Neural progenitor cell (in vitro differentiated cells): Measurements from ENCODE around the gene SLC35G2.

ENCODE experiments used
- CTCF ChIP-seq: fragments of 200-600 bp; sonication (generic); IDR thresholded peaks from 2 replicates; pipeline ENCODE4 v1.5.1; 2017; ENCODE audit warnings: antibody characterized with exemption, mild to moderate bottlenecking
- EZH2 ChIP-seq: fragments of 200-600 bp; sonication (generic); IDR thresholded peaks from 2 replicates; pipeline ENCODE4 v1.6.1; 2017; ENCODE audit warnings: antibody characterized with exemption, mild to moderate bottlenecking, moderate library complexity

- TF ChIP-seq CTCF (no peak), EZH2 (no peak)
Observed at GRCh38 chr3:136882571-136882970, 63.6 kb downstream of the SLC35G2 start.
